OCI-LY7 (cell line): ENCODE measurements around the gene DNAJB5. TPM values are rescaled to one million over a fixed set of nuclear protein-coding genes. Genes with fewer than 3 reads are reported as not detected.

ENCODE experiments used
- BruUV-seq: library from RNA; stranded (reverse); fragments of 400-500 nt; replicated peaks from 2 replicates; lab custom pipeline; 2021; lab: Mats Ljungman, UMichigan
- CTCF ChIA-PET: fragments of 300-600 bp; sonication (Branson Sonifier 250); formaldehyde crosslinking; loops from one replicate; lab custom pipeline; 2022; ENCODE audit warnings: antibody characterized with exemption; ENCODE audit not compliant: unreplicated experiment; lab: Charles Lee
- POLR2A ChIA-PET: fragments of 300-600 bp; sonication (Branson Sonifier 250); formaldehyde crosslinking; loops from one replicate; lab custom pipeline; 2022; ENCODE audit warnings: antibody characterized with exemption; lab: Charles Lee
- DNase-seq: peaks from one replicate; pipeline ENCODE4 v3.0.0-alpha.2; 2015; ENCODE audit warnings: low spot score
- H2AFZ ChIP-seq: fragments of 200-600 bp; sonication (generic), shearing (Covaris generic); 2 replicates; pipeline ENCODE4 v1.6.1; 2014; ENCODE audit warnings: mild to moderate bottlenecking, antibody characterized with exemption, low read length, moderate library complexity
- H3K27ac ChIP-seq: fragments of 200-600 bp; sonication (generic); 2 replicates; pipeline ENCODE4 v1.5.1; 2014; ENCODE audit warnings: mixed run types, low read depth, mild to moderate bottlenecking, moderate library complexity, low read length, inconsistent platforms; ENCODE audit not compliant: poor library complexity, severe bottlenecking
- H3K36me3 ChIP-seq: fragments of 200-600 bp; sonication (generic); 2 replicates; pipeline ENCODE4 v1.6.1; 2014; ENCODE audit warnings: mild to moderate bottlenecking, antibody characterized with exemption, low read length, moderate library complexity, mixed read lengths; ENCODE audit not compliant: insufficient read depth
- H3K4me1 ChIP-seq: fragments of 200-600 bp; sonication (generic); 2 replicates; pipeline ENCODE4 v1.5.1; 2014; ENCODE audit warnings: mild to moderate bottlenecking, low read length; ENCODE audit not compliant: insufficient read depth, poor library complexity, severe bottlenecking
- H3K4me2 ChIP-seq: fragments of 200-600 bp; sonication (generic); 2 replicates; pipeline ENCODE4 v1.6.1; 2014; ENCODE audit warnings: mild to moderate bottlenecking, low read length
- H3K4me3 ChIP-seq: fragments of 200-600 bp; sonication (generic); 2 replicates; pipeline ENCODE4 v1.5.1; 2014; ENCODE audit warnings: mild to moderate bottlenecking, low read depth, low read length; ENCODE audit not compliant: poor library complexity, severe bottlenecking
- H3K79me2 ChIP-seq: fragments of 200-600 bp; sonication (generic); 2 replicates; pipeline ENCODE4 v1.6.1; 2016; ENCODE audit warnings: low read depth, mild to moderate bottlenecking, low read length, moderate library complexity, mixed read lengths; ENCODE audit not compliant: insufficient read depth
- H3K9me2 ChIP-seq: fragments of 200-600 bp; sonication (generic); 2 replicates; pipeline ENCODE4 v1.6.1; 2016; ENCODE audit warnings: mild to moderate bottlenecking, low read length, mixed read lengths; ENCODE audit not compliant: insufficient read depth
- H3K9me3 ChIP-seq: fragments of 200-600 bp; sonication (generic); 2 replicates; pipeline ENCODE4 v1.6.1; 2014; ENCODE audit warnings: mild to moderate bottlenecking, mixed run types, low read length, mixed read lengths
- H4K20me1 ChIP-seq: fragments of 200-600 bp; sonication (generic); 2 replicates; pipeline ENCODE4 v1.6.1; 2014; ENCODE audit warnings: mild to moderate bottlenecking, antibody characterized with exemption, low read length, moderate library complexity, mixed read lengths; ENCODE audit not compliant: insufficient read depth
- CTCF ChIP-seq: fragments of 200-600 bp; sonication (generic); conservative IDR thresholded peaks from 2 replicates; pipeline ENCODE4 v1.5.1; 2014; ENCODE audit warnings: mild to moderate bottlenecking, antibody characterized with exemption, low read length, moderate library complexity, mixed read lengths
- EZH2phosphoT487 ChIP-seq: fragments of 200-600 bp; sonication (generic); IDR thresholded peaks from 2 replicates; pipeline ENCODE4 v1.6.1; 2018; ENCODE audit warnings: low read depth, borderline replicate concordance, mild to moderate bottlenecking, mixed run types, antibody characterized with exemption, low read length, moderate library complexity, mixed read lengths
- intact Hi-C: fragments of 100-400 bp; cut with micrococcal nuclease; formaldehyde crosslinking; loops from one replicate; pipeline ENCODE4 v1.10.0; 2022; ENCODE audit not compliant: unreplicated experiment
- total RNA-seq, 2 experiments: library from RNA; depleted of rRNA in 1 of 2; stranded (reverse); fragments of >200 nt in 1 of 2; shearing (Covaris generic) in 1 of 2; gene quantifications; 2 replicates each; pipeline ENCODE4 v1.2.3, GENCODE V29; 2014 to 2022

Gene DNAJB5
- total RNA-seq, 2 experiments from 2014 or later: 5.1 to 5.8 TPM

DNA sequence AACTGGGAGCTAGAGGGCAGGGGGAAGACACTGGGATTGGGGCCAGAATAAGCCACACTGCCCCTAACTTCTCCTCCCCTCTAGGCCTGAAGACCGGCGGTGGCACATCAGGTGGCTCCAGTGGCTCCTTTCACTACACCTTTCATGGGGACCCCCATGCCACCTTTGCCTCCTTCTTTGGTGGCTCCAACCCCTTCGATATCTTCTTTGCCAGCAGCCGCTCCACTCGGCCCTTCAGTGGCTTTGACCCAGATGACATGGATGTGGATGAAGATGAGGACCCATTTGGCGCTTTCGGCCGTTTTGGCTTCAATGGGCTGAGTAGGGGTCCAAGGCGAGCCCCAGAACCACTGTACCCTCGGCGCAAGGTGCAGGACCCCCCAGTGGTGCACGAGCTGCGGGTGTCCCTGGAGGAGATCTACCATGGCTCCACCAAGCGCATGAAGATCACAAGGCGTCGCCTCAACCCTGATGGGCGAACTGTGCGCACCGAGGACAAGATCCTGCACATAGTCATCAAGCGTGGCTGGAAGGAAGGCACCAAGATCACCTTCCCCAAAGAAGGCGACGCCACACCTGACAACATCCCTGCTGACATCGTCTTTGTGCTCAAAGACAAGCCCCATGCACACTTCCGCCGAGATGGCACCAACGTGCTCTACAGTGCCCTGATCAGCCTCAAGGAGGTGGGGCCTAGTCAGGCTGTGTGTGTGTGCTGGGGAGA, 6.8 kb downstream of the DNAJB5 start:
- no peak overlapping the region for H3K4me2 ChIP-seq
- no peaks in the 10 kb centered on the region for H4K20me1 ChIP-seq
- H3K9me2 ChIP-seq: no peaks in the 10 kb centered on the region
- no peak overlapping the region for H2AFZ ChIP-seq
- no peak overlapping the region for H3K4me3 ChIP-seq
- CTCF ChIA-PET: no interaction called here
- DNase-seq: no peak
- POLR2A ChIA-PET: no interaction called here
- H3K79me2 ChIP-seq: no peaks in the 10 kb centered on the region
- peaks cover 3% of the 10 kb centered on the region; the same call in 1 of the 2 replicates for H3K36me3 ChIP-seq
- no peak for TF ChIP-seq CTCF
- TF ChIP-seq EZH2phosphoT487: no peak
- intact Hi-C loops: no loop called here
- no TSS peak for BruUV-seq
- no peaks in the 10 kb centered on the region for H3K9me3 ChIP-seq
- H3K27ac ChIP-seq: no peak overlapping the region
- peaks cover 9% of the 10 kb centered on the region for H3K4me1 ChIP-seq

GRCh38 chr9:34996905-34997279, 7.3 kb downstream of the DNAJB5 start:
- intact Hi-C loops: no loop called here
- ChIA-PET POLR2A (no interaction called here), CTCF (no interaction called here)
- Histone ChIP-seq H3K9me3 (no peaks in the 10 kb centered on the region), H3K27ac (no peak overlapping the region), H3K4me2 (no peak overlapping the region), H2AFZ (no peak overlapping the region), H4K20me1 (no peaks in the 10 kb centered on the region), H3K79me2 (no peaks in the 10 kb centered on the region), H3K36me3 (peaks cover 3% of the 10 kb centered on the region; the same call in 1 of the 2 replicates), H3K4me1 (peaks cover 8% of the 10 kb centered on the region), H3K4me3 (no peak overlapping the region), H3K9me2 (no peaks in the 10 kb centered on the region)
- DNase-seq: no peak
- TF ChIP-seq EZH2phosphoT487 (no peak), CTCF (no peak)
- no TSS peak for BruUV-seq

GRCh38 chr9:34997379-34997781, 7.8 kb downstream of the DNAJB5 start:
- BruUV-seq: no TSS peak
- Histone ChIP-seq H3K36me3 (peaks cover 3% of the 10 kb centered on the region; the same call in 1 of the 2 replicates), H3K4me2 (no peak overlapping the region), H3K4me3 (no peak overlapping the region), H4K20me1 (no peaks in the 10 kb centered on the region), H3K79me2 (no peaks in the 10 kb centered on the region), H3K9me2 (no peaks in the 10 kb centered on the region), H3K4me1 (peaks cover 8% of the 10 kb centered on the region), H2AFZ (no peak overlapping the region), H3K9me3 (no peaks in the 10 kb centered on the region), H3K27ac (no peak overlapping the region)
- ChIA-PET CTCF (no interaction called here), POLR2A (no interaction called here)
- intact Hi-C loops: no loop called here
- DNase-seq: no peak
- TF ChIP-seq EZH2phosphoT487 (no peak), CTCF (no peak)
